Mesendoderm (in vitro differentiated cells): ENCODE data around the gene SLC16A12.
"Not testable (repeated sequence)": the region's sequence is repeated elsewhere in the genome, so short reads cannot be mapped to it uniquely, and the experiment has no call there.

Experiments used
- DNase-seq: peaks from one replicate; pipeline ENCODE4 v3.0.0; 2013
- H2AK5ac ChIP-seq: 2 replicates; pipeline ENCODE4 v1.6.1; 2013; ENCODE audit warnings: low read length, inconsistent platforms
- H2BK120ac ChIP-seq: 2 replicates; pipeline ENCODE4 v1.6.1; 2013; ENCODE audit warnings: low read depth, mild to moderate bottlenecking, low read length, moderate library complexity, mixed read lengths
- H2BK15ac ChIP-seq: replicated peaks from 2 replicates; pipeline ENCODE4 v1.6.1; 2013; ENCODE audit warnings: low read depth, mild to moderate bottlenecking, moderate library complexity
- H2BK5ac ChIP-seq: 2 replicates; pipeline ENCODE4 v1.6.1; 2013; ENCODE audit warnings: low read length, inconsistent platforms
- H3K18ac ChIP-seq: 2 replicates; pipeline ENCODE4 v1.6.1; 2013; ENCODE audit warnings: mild to moderate bottlenecking, low read length, mixed read lengths
- H3K23ac ChIP-seq: one replicate; pipeline ENCODE4 v1.6.1; 2013; ENCODE audit warnings: low read length
- H3K27ac ChIP-seq: 2 replicates; pipeline ENCODE4 v1.5.1; 2013; ENCODE audit warnings: low read depth, mild to moderate bottlenecking, inconsistent platforms, low read length, moderate library complexity
- H3K27me3 ChIP-seq: 2 replicates; pipeline ENCODE4 v1.6.1; 2013; ENCODE audit warnings: low read length, control low read depth, mild to moderate bottlenecking, inconsistent platforms; ENCODE audit not compliant: insufficient read depth, poor library complexity
- H3K36me3 ChIP-seq: 2 replicates; pipeline ENCODE4 v1.6.1; 2013; ENCODE audit warnings: low read length, inconsistent platforms; ENCODE audit not compliant: control insufficient read depth, insufficient read depth
- H3K4ac ChIP-seq: one replicate; pipeline ENCODE4 v1.6.1; 2013; ENCODE audit warnings: low read depth, mild to moderate bottlenecking, low read length, moderate library complexity
- H3K4me1 ChIP-seq: 2 replicates; pipeline ENCODE4 v1.6.1; 2013; ENCODE audit warnings: low read depth, low read length, inconsistent platforms; ENCODE audit not compliant: control insufficient read depth
- H3K4me2 ChIP-seq: 2 replicates; pipeline ENCODE4 v1.6.1; 2013; ENCODE audit warnings: low read length
- H3K4me3 ChIP-seq: 2 replicates; pipeline ENCODE4 v1.5.1; 2013; ENCODE audit warnings: mild to moderate bottlenecking, low read length
- H3K56ac ChIP-seq: one replicate; pipeline ENCODE4 v1.6.1; 2013; ENCODE audit warnings: low read length
- H3K79me1 ChIP-seq: 2 replicates; pipeline ENCODE4 v1.6.1; 2013; ENCODE audit warnings: low read length, inconsistent platforms
- H3K79me2 ChIP-seq: 2 replicates; pipeline ENCODE4 v1.6.1; 2013; ENCODE audit warnings: mild to moderate bottlenecking, low read length; ENCODE audit not compliant: control insufficient read depth, insufficient read depth
- H3K9ac ChIP-seq: 2 replicates; pipeline ENCODE4 v1.6.1; 2013; ENCODE audit warnings: low read length, inconsistent platforms
- H4K5ac ChIP-seq: one replicate; pipeline ENCODE4 v1.6.1; 2013; ENCODE audit warnings: low read length
- H4K8ac ChIP-seq: one replicate; pipeline ENCODE4 v1.6.1; 2013; ENCODE audit warnings: low read depth, mild to moderate bottlenecking, control low read depth, low read length, moderate library complexity
- WGBS: extraction: QIAGEN DNeasy Blood & Tissue Kit; methylation state at CpG from one replicate; pipeline ENCODE4 v1.1.7; 2013; ENCODE audit warnings: low lambda C conversion rate, missing lambda C conversion rate; ENCODE audit not compliant: insufficient coverage; ENCODE audit errors: extremely low coverage; 5-methylcytosine and 5-hydroxymethylcytosine counted together

SLC16A12 gene

GRCh38 chr10:89414879-89415821 lies 120.2 kb downstream of the SLC16A12 start:
- H2AK5ac ChIP-seq, result no peak overlapping the region
- H3K4me3 ChIP-seq, result peak overlapping the region; percentile 80
- WGBS, result no CpG with 5 or more reads among the region's 66 CpGs
- H3K27ac ChIP-seq, result no peak overlapping the region
- peak overlapping the region; percentile 91 for H3K4me2 ChIP-seq
- H3K36me3 ChIP-seq, result no peaks in the 10 kb centered on the region
- no peak overlapping the region for H3K4ac ChIP-seq
- no peaks in the 10 kb centered on the region for H3K27me3 ChIP-seq
- no peak overlapping the region for H2BK120ac ChIP-seq
- H4K5ac ChIP-seq, result no peak overlapping the region
- no peaks in the 10 kb centered on the region for H3K4me1 ChIP-seq
- H4K8ac ChIP-seq, result no peak overlapping the region
- H2BK15ac ChIP-seq, result no peak overlapping the region
- H3K79me1 ChIP-seq, result no peaks in the 10 kb centered on the region
- H3K23ac ChIP-seq, result peak overlapping the region; percentile 45
- peak overlapping the region; percentile 77 for H3K9ac ChIP-seq
- no peaks in the 10 kb centered on the region for H3K79me2 ChIP-seq
- DNase-seq, result peak; percentile 69
- peak overlapping the region; percentile 89 for H3K56ac ChIP-seq
- no peak overlapping the region for H3K18ac ChIP-seq
- H2BK5ac ChIP-seq, result no peak overlapping the region

GRCh38 chr10:89414146-89414878 lies 121.1 kb downstream of the SLC16A12 start, which contains the start of gene IFIT5:
IFIT5 (plus strand) TSS chr10:89414568; CDS start chr10:89414799, 231 bp downstream.
- H3K4me3 ChIP-seq, result peak within 1 kb of the TSS; percentile 80

GRCh38 chr10:89413398-89413912 lies 121.9 kb downstream of the SLC16A12 start:
- H3K4ac ChIP-seq, result no peak overlapping the region
- no peaks in the 10 kb centered on the region for H3K4me1 ChIP-seq
- H3K79me2 ChIP-seq, result no peaks in the 10 kb centered on the region
- no CpG with 5 or more reads among the region's 7 CpGs for WGBS
- no peak overlapping the region for H3K27ac ChIP-seq
- H4K5ac ChIP-seq, result no peak overlapping the region
- no peak overlapping the region for H3K23ac ChIP-seq
- DNase-seq, result no peak
- no peak overlapping the region for H2BK15ac ChIP-seq
- H3K4me3 ChIP-seq, result no peak overlapping the region
- H2BK120ac ChIP-seq, result no peak overlapping the region
- H3K9ac ChIP-seq, result no peak overlapping the region
- no peak overlapping the region for H3K18ac ChIP-seq
- H2AK5ac ChIP-seq, result no peak overlapping the region
- no peaks in the 10 kb centered on the region for H3K36me3 ChIP-seq
- H3K27me3 ChIP-seq, result no peaks in the 10 kb centered on the region
- no peaks in the 10 kb centered on the region for H3K79me1 ChIP-seq
- H2BK5ac ChIP-seq, result no peak overlapping the region
- H3K4me2 ChIP-seq, result no peak overlapping the region
- no peak overlapping the region for H3K56ac ChIP-seq
- no peak overlapping the region for H4K8ac ChIP-seq

More at GRCh38 chr10:89414146-89414878, 121.1 kb downstream of the SLC16A12 start, which contains the start of gene IFIT5:
- WGBS, result no CpG with 5 or more reads among the region's 48 CpGs
- H3K36me3 ChIP-seq, result no peaks in the 10 kb centered on the region
- H3K27ac ChIP-seq, result no peak within 1 kb of the TSS
- no peak within 1 kb of the TSS for H4K8ac ChIP-seq
- no peak within 1 kb of the TSS for H2BK5ac ChIP-seq
- H3K23ac ChIP-seq, result peak within 1 kb of the TSS; percentile 45
- H2AK5ac ChIP-seq, result no peak within 1 kb of the TSS
- peak within 1 kb of the TSS; percentile 91 for H3K4me2 ChIP-seq
- peak; percentile 82 for DNase-seq
- no peaks in the 10 kb centered on the region for H3K27me3 ChIP-seq
- H4K5ac ChIP-seq, result no peak within 1 kb of the TSS
- H3K4me1 ChIP-seq, result no peaks in the 10 kb centered on the region
- H3K79me1 ChIP-seq, result no peaks in the 10 kb centered on the region
- H3K79me2 ChIP-seq, result no peaks in the 10 kb centered on the region
- H3K4ac ChIP-seq, result no peak within 1 kb of the TSS
- H2BK120ac ChIP-seq, result peak within 1 kb of the TSS; percentile 75
- H3K56ac ChIP-seq, result peak within 1 kb of the TSS; percentile 89
- H3K18ac ChIP-seq, result peak within 1 kb of the TSS; percentile 69
- H2BK15ac ChIP-seq, result no peak within 1 kb of the TSS
- peak within 1 kb of the TSS; percentile 77 for H3K9ac ChIP-seq

GRCh38 chr10:89412276-89412675 lies 123.1 kb downstream of the SLC16A12 start:
- not testable (repeated sequence) for H2BK5ac ChIP-seq, H3K4ac ChIP-seq, H3K4me1 ChIP-seq, H3K79me1 ChIP-seq, H4K8ac ChIP-seq, H2AK5ac ChIP-seq, H3K36me3 ChIP-seq, H3K4me3 ChIP-seq, H2BK15ac ChIP-seq, H3K56ac ChIP-seq, H3K27me3 ChIP-seq, H4K5ac ChIP-seq, H3K9ac ChIP-seq, H2BK120ac ChIP-seq, H3K27ac ChIP-seq, H3K23ac ChIP-seq, H3K4me2 ChIP-seq, H3K79me2 ChIP-seq, H3K18ac ChIP-seq
- no CpG with 5 or more reads among the region's 10 CpGs for WGBS
- peak; percentile 21 for DNase-seq

GRCh38 chr10:89411135-89411534 lies 124.3 kb downstream of the SLC16A12 start:
- not testable (repeated sequence) for H3K4ac ChIP-seq, H4K5ac ChIP-seq, H3K4me2 ChIP-seq, H3K4me3 ChIP-seq, H3K23ac ChIP-seq, H3K27me3 ChIP-seq, H3K79me1 ChIP-seq, H3K79me2 ChIP-seq, H2BK5ac ChIP-seq, H3K9ac ChIP-seq, H3K4me1 ChIP-seq, H2BK120ac ChIP-seq, DNase-seq, H4K8ac ChIP-seq, H3K36me3 ChIP-seq, H3K27ac ChIP-seq, H3K18ac ChIP-seq, H2AK5ac ChIP-seq, H2BK15ac ChIP-seq, H3K56ac ChIP-seq
- no CpG with 5 or more reads among the region's 2 CpGs for WGBS
